Measurements from ENCODE around the gene FAM228A. TPM values are rescaled to one million over a fixed set of nuclear protein-coding genes. Genes with fewer than 3 reads are reported as not detected.

Gene FAM228A
- total RNA-seq, 1 experiment from 2014 or later, result not detected

DNA sequence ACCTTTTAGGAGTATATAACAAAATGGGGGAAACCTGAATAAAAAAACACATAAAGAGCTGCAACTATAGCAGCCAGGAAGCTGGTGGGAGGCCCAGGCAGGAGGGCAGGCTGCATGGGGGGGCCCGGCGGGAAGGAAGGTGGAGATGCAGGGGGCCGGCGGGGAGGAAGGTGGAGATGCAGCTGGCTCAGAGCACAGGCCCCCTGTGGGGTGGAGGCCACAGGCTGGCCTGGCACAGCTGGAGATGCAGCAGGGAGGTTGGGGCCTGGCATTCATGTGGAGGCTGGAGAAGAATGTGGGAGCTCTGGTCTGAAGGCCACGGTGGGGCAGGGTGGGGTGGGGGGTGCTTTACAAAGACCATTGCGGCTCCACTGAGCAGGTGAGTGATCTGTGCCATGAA, 31.4 kb downstream of the FAM228A start:
- no peak overlapping the region for H3K9ac ChIP-seq (ENCODE audit: low read length)
- ChIA-PET POLR2A (ENCODE audit: unreplicated experiment) (no interaction called here), CTCF (no interaction called here)
- no peak overlapping the region for H3K27ac ChIP-seq (ENCODE audit: low read length)
- H3K9me2 ChIP-seq (replicated peaks; ENCODE audit: low read length), result no peaks in the 10 kb centered on the region
- no peaks in the 10 kb centered on the region for H4K20me1 ChIP-seq (ENCODE audit: low read length)
- intact Hi-C loops (cut with micrococcal nuclease), result no loop called here
- ATAC-seq, result no peak
- TF ChIP-seq EZH2phosphoT487 (IDR thresholded peaks at IDR 0.05; ENCODE audit: borderline replicate concordance, low read length) (no peak), CTCF (conservative IDR thresholded peaks at IDR 0.05; ENCODE audit: low read depth, low read length) (no peak), EZH2 (IDR thresholded peaks at IDR 0.05; ENCODE audit: low read length, unreplicated experiment) (no peak)
- H3F3A ChIP-seq (ENCODE audit: low read length, unreplicated experiment), result no peaks in the 10 kb centered on the region
- no peak overlapping the region for H3K4me2 ChIP-seq (ENCODE audit: low read length)
- H3K9me3 ChIP-seq (ENCODE audit: low read length), result no peaks in the 10 kb centered on the region
- DNase-seq, result no peak
- BruUV-seq (replicated peaks), result no TSS peak
- H3K79me2 ChIP-seq (ENCODE audit: low read length), result no peaks in the 10 kb centered on the region
- H2AFZ ChIP-seq (ENCODE audit: low read length), result no peak overlapping the region
- no peaks in the 10 kb centered on the region for H3K36me3 ChIP-seq (ENCODE audit: low read depth, low read length)
- H3K27me3 ChIP-seq (ENCODE audit: low read length), result no peaks in the 10 kb centered on the region
- H3K4me3 ChIP-seq (ENCODE audit: low read length), result no peak overlapping the region
- no peaks in the 10 kb centered on the region for H3K4me1 ChIP-seq (ENCODE audit: insufficient read depth, low read length)

- no TSS peak for BruUV-seq (replicated peaks)
- ChIA-PET CTCF (no interaction called here), POLR2A (ENCODE audit: unreplicated experiment) (no interaction called here)
- no peak overlapping the region for H2AFZ ChIP-seq (ENCODE audit: low read length)
- H3K9me2 ChIP-seq (replicated peaks; ENCODE audit: low read length), result no peaks in the 10 kb centered on the region
- DNase-seq, result no peak
- H3K9ac ChIP-seq (ENCODE audit: low read length), result no peak overlapping the region
- no peaks in the 10 kb centered on the region for H3K36me3 ChIP-seq (ENCODE audit: low read depth, low read length)
- no peaks in the 10 kb centered on the region for H3K27me3 ChIP-seq (ENCODE audit: low read length)
- H3F3A ChIP-seq (ENCODE audit: low read length, unreplicated experiment), result no peaks in the 10 kb centered on the region
- no peak for ATAC-seq
- no peak overlapping the region for H3K4me3 ChIP-seq (ENCODE audit: low read length)
- H3K27ac ChIP-seq (ENCODE audit: low read length), result no peak overlapping the region
- H4K20me1 ChIP-seq (ENCODE audit: low read length), result no peaks in the 10 kb centered on the region
- no peaks in the 10 kb centered on the region for H3K79me2 ChIP-seq (ENCODE audit: low read length)
- no peak for TF ChIP-seq CTCF (conservative IDR thresholded peaks at IDR 0.05; ENCODE audit: low read depth, low read length)
- no peak for TF ChIP-seq EZH2 (IDR thresholded peaks at IDR 0.05; ENCODE audit: low read length, unreplicated experiment)
- TF ChIP-seq EZH2phosphoT487 (IDR thresholded peaks at IDR 0.05; ENCODE audit: borderline replicate concordance, low read length), result no peak
- H3K4me1 ChIP-seq (ENCODE audit: insufficient read depth, low read length), result no peaks in the 10 kb centered on the region
- intact Hi-C loops (cut with micrococcal nuclease), result no loop called here
- no peaks in the 10 kb centered on the region for H3K9me3 ChIP-seq (ENCODE audit: low read length)
- H3K4me2 ChIP-seq (ENCODE audit: low read length), result no peak overlapping the region
Measured at GRCh38 chr2:24206714-24207113, 31.9 kb downstream of the FAM228A start.

DNA sequence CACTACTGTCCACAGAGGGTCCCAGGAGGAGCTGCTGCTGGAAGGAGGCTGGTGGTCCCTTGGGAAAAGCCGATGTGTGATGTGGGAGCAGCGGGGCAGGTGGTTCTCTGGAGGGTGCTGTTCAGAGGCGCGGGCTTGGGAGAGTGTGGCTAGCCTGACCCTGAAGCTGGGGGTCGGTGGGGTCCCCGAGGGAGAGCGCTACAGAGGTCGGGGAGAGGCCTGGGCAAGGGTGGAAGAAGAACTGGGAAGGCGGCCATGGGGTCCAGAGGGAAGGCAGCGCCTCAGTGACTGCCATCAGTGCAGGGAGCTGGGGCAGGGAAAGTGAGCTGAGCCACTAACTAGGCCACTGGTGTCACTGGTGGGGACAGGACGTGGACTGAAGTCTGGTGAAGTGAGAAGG, 32.5 kb downstream of the FAM228A start:
- H3K4me1 ChIP-seq (ENCODE audit: insufficient read depth, low read length), result no peaks in the 10 kb centered on the region
- no peaks in the 10 kb centered on the region for H3K36me3 ChIP-seq (ENCODE audit: low read depth, low read length)
- ChIA-PET POLR2A (ENCODE audit: unreplicated experiment) (no interaction called here), CTCF (no interaction called here)
- H3F3A ChIP-seq (ENCODE audit: low read length, unreplicated experiment), result no peaks in the 10 kb centered on the region
- no peak overlapping the region for H3K4me2 ChIP-seq (ENCODE audit: low read length)
- H3K9me2 ChIP-seq (replicated peaks; ENCODE audit: low read length), result no peaks in the 10 kb centered on the region
- H3K27ac ChIP-seq (ENCODE audit: low read length), result no peak overlapping the region
- H4K20me1 ChIP-seq (ENCODE audit: low read length), result no peaks in the 10 kb centered on the region
- intact Hi-C loops (cut with micrococcal nuclease), result no loop called here
- TF ChIP-seq EZH2 (IDR thresholded peaks at IDR 0.05; ENCODE audit: low read length, unreplicated experiment) (no peak), EZH2phosphoT487 (IDR thresholded peaks at IDR 0.05; ENCODE audit: borderline replicate concordance, low read length) (no peak), CTCF (conservative IDR thresholded peaks at IDR 0.05; ENCODE audit: low read depth, low read length) (no peak)
- H3K79me2 ChIP-seq (ENCODE audit: low read length), result no peaks in the 10 kb centered on the region
- no peak for ATAC-seq
- no peak for DNase-seq
- H3K27me3 ChIP-seq (ENCODE audit: low read length), result no peaks in the 10 kb centered on the region
- no peak overlapping the region for H3K4me3 ChIP-seq (ENCODE audit: low read length)
- no TSS peak for BruUV-seq (replicated peaks)
- no peak overlapping the region for H2AFZ ChIP-seq (ENCODE audit: low read length)
- no peak overlapping the region for H3K9ac ChIP-seq (ENCODE audit: low read length)
- H3K9me3 ChIP-seq (ENCODE audit: low read length), result no peaks in the 10 kb centered on the region
